Ovary (tissue), 3 donors: ENCODE data around the gene YAP1.

Experiments
- EP300 ChIP-seq: sonication (generic); formaldehyde crosslinking; IDR thresholded peaks from one replicate; pipeline ENCODE4 v1.6.1; 2017; ENCODE audit warnings: antibody characterized with exemption
- POLR2A ChIP-seq: fragments of 450-650 bp; IDR thresholded peaks from one replicate; pipeline ENCODE4 v1.6.1; 2017; ENCODE audit warnings: antibody characterized with exemption, mild to moderate bottlenecking, moderate library complexity
- TF ChIP-seq, protein P1 (sequence below), 3 donors: fragments of 450-650 bp in 2 of 3; fragments of 200-600 bp in 1 of 3; IDR thresholded peaks; one replicate each; pipeline versions ENCODE4 v1.5.1 to v1.8.0; 2016 to 2022; ENCODE audit warnings: antibody characterized with exemption in 3 of 3, mild to moderate bottlenecking in 1 of 3
- donor health status: DM: no; HTN: no; CAD: no.

DNA sequence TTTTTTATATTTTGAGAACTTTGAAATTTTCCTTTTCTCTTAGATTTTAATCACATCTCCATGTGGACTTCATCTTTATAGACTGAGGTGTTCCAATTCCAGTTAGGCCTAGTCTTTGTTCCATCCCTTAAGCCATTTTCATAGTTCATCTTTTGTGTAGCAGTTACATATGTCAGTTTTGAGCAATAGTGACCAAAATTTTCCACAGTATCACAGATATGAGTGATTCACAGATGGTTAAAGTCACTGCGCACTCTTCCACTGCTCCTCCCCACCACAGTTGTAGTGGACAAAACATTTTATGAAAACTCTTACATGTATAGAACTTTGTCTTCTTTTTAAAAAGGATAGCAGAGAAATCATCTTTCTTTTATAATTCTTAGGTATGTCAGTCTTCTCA lies 42.8 kb downstream of the YAP1 start:
- TF ChIP-seq POLR2A (no peak), EP300 (no peak)
- TF ChIP-seq, protein P1, sequence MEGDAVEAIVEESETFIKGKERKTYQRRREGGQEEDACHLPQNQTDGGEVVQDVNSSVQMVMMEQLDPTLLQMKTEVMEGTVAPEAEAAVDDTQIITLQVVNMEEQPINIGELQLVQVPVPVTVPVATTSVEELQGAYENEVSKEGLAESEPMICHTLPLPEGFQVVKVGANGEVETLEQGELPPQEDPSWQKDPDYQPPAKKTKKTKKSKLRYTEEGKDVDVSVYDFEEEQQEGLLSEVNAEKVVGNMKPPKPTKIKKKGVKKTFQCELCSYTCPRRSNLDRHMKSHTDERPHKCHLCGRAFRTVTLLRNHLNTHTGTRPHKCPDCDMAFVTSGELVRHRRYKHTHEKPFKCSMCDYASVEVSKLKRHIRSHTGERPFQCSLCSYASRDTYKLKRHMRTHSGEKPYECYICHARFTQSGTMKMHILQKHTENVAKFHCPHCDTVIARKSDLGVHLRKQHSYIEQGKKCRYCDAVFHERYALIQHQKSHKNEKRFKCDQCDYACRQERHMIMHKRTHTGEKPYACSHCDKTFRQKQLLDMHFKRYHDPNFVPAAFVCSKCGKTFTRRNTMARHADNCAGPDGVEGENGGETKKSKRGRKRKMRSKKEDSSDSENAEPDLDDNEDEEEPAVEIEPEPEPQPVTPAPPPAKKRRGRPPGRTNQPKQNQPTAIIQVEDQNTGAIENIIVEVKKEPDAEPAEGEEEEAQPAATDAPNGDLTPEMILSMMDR (IDR thresholded peaks at IDR 0.05): no peak
